PFSK-1 (cell line): ENCODE measurements around the gene FOXP3.

ENCODE experiments used
- POLR2AphosphoS5 ChIP-seq: IDR thresholded peaks from 2 replicates; pipeline ENCODE4 v1.6.1; 2012; ENCODE audit warnings: low read depth, mild to moderate bottlenecking, control low read depth, low read length, moderate library complexity
- SIN3A ChIP-seq: IDR thresholded peaks from 2 replicates; pipeline ENCODE4 v1.6.1; 2012; ENCODE audit warnings: mild to moderate bottlenecking, low read length, moderate library complexity, borderline replicate concordance; ENCODE audit not compliant: insufficient read depth
- TAF1 ChIP-seq: IDR thresholded peaks from 2 replicates; pipeline ENCODE4 v1.6.1; 2012; ENCODE audit warnings: low read length, control low read depth, borderline replicate concordance; ENCODE audit not compliant: insufficient read depth

DNA sequence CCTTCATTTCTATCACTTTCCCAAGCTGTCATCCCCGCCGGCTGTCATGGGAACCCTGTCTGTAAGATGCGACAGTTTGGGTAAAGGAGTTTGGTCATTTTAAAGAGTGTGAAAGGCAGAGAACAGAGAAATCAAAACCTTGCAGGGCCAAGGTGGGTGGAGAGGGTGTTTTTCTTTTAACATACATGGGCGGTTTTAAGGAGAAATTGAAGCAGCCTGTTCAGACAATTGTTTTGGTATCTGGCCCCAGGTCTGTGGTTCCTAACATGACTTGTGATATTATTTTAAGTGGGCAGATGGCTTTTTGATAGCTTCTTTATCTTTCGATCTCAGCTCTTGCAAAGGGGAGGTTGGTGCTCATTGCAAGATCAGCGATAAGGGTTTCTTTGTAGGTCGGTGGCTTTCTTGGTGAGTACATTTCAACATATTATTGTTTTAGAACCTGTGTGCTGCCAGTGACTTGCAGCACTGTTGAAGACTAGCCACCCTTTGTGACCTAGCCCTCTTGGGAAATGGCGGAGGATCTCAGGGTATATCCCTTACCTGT is 8.7 kb upstream of the FOXP3 start:
- TF ChIP-seq SIN3A (no peak), TAF1 (no peak), POLR2AphosphoS5 (no peak)
